ENCODE results near the gene SLC25A53.

GRCh38 chrX:104172121-104172520, 15.3 kb upstream of the SLC25A53 start:
- no peak for TF ChIP-seq ZNF561 (tag by site-specific recombination; IDR thresholded peaks at IDR 0.05; ENCODE audit: borderline replicate concordance)
- no peak for TF ChIP-seq CTCF (tag by site-specific recombination; IDR thresholded peaks at IDR 0.05)
- TF ChIP-seq ZNF629 (tag by site-specific recombination; IDR thresholded peaks at IDR 0.05), result no peak
- no peak for TF ChIP-seq ZNF24 (tag by site-specific recombination; IDR thresholded peaks at IDR 0.05)
- TF ChIP-seq TCF7L2 (IDR thresholded peaks at IDR 0.05; ENCODE audit: borderline replicate concordance, low read depth, low read length), result no peak
- no peak for TF ChIP-seq ZNF76 (tag by site-specific recombination; IDR thresholded peaks at IDR 0.05; ENCODE audit: borderline replicate concordance, low read depth)

Measured in HEK293 (cell line).